ENCODE measurements around the gene NLRC5. TPM values are rescaled to one million over a fixed set of nuclear protein-coding genes. Genes with fewer than 3 reads are reported as not detected.

Gene NLRC5
- total RNA-seq, 6 donors from 2014 or later = 29.2 to 361 (median 52.7) TPM

DNA sequence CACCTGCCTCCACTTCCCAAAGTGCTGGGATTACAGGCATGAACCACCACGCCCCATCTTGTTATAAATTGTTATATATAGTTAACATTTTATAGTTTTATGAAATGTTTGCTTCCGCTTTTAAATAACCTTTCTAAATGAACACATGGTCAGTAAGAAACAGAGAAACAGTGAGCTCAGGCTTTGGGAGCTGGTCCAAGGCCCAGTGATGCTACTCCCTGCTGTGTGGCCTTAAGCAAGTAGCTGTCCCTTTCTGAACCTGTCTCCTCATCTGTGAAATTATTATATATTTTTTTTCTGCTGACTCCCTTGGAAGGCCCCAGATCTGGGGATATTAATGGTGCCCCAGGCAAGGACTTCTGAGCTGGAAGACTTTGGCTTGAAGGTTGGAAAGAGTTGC is 122.1 kb downstream of the NLRC5 start:
- TF ChIP-seq POLR2AphosphoS5 (IDR thresholded peaks at IDR 0.05) (no peak), EP300 (IDR thresholded peaks at IDR 0.05) (no peak), POLR2A (IDR thresholded peaks at IDR 0.05) (no peak)
- TF ChIP-seq, protein P1, sequence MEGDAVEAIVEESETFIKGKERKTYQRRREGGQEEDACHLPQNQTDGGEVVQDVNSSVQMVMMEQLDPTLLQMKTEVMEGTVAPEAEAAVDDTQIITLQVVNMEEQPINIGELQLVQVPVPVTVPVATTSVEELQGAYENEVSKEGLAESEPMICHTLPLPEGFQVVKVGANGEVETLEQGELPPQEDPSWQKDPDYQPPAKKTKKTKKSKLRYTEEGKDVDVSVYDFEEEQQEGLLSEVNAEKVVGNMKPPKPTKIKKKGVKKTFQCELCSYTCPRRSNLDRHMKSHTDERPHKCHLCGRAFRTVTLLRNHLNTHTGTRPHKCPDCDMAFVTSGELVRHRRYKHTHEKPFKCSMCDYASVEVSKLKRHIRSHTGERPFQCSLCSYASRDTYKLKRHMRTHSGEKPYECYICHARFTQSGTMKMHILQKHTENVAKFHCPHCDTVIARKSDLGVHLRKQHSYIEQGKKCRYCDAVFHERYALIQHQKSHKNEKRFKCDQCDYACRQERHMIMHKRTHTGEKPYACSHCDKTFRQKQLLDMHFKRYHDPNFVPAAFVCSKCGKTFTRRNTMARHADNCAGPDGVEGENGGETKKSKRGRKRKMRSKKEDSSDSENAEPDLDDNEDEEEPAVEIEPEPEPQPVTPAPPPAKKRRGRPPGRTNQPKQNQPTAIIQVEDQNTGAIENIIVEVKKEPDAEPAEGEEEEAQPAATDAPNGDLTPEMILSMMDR (IDR thresholded peaks at IDR 0.05) = no peak
- H3K27me3 ChIP-seq = no peaks in the 10 kb centered on the region
- H3K9me3 ChIP-seq = no peaks in the 10 kb centered on the region
- peaks cover 3 to 43% (median 23%) of the 10 kb centered on the region in 4 donors for H3K4me1 ChIP-seq
- H3K27ac ChIP-seq = peak overlapping the region in 1 of 4 donors; percentile 22
- no peak for DNase-seq
- 89 to 100% methylated on average over 2 of the region's 2 CpGs for WGBS, 2 donors
- no peak for ATAC-seq (ENCODE audit: low FRiP score in 2 of 2)
- H3K4me3 ChIP-seq = no peak overlapping the region
- peaks cover 0 to 29% (median 22%) of the 10 kb centered on the region in 4 donors for H3K36me3 ChIP-seq

DNA sequence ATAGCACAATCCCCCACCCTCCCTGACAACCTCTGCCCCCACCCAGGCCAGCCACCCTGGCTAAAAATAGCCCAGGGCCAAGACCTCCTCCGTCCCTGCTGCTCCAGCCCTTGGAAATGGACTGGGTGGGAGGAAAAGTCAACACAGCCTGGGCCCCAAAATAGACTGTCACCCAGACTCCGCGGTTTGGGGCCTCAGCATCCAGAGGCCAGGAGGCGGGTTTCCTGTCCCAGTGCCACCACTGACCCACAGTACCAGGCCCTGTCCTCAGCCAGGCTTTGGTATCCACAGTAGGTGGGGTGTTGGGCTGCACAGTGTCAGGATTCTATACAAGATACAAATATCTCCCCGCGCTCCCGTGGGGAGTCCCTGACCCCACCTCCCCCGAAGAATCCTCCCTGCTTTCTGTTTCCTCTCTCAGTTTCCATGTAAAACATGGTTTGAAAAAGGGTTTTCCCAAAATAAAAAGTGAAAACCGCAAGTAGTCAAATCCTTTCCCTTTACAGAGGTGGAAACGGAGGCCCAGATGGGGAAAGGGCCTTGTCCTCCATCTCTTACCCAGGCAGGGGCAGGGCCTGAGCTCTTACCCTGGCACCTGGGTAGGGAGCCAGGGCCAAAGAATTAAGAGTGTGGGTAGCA is 123.2 kb downstream of the NLRC5 start:
- TF ChIP-seq, protein P1 (IDR thresholded peaks at IDR 0.05) = no peak
- no peak for TF ChIP-seq EP300 (IDR thresholded peaks at IDR 0.05)
- no peak for TF ChIP-seq POLR2AphosphoS5 (IDR thresholded peaks at IDR 0.05)
- no peak for TF ChIP-seq POLR2A (IDR thresholded peaks at IDR 0.05)
- ATAC-seq (ENCODE audit: low FRiP score in 2 of 2) = no peak
- Histone ChIP-seq H3K9me3 (no peaks in the 10 kb centered on the region), H3K27ac (peak overlapping the region; percentile 46 to 66 (median 58)), H3K4me1 (peaks cover 3 to 32% (median 12%) of the 10 kb centered on the region in 4 donors), H3K36me3 (peaks cover 4 to 40% (median 31%) of the 10 kb centered on the region in 4 donors), H3K27me3 (no peaks in the 10 kb centered on the region), H3K4me3 (no peak overlapping the region)
- no peak for DNase-seq
- WGBS, 2 donors = 77 to 91% methylated on average over 6 to 10 of the region's 10 CpGs

DNA sequence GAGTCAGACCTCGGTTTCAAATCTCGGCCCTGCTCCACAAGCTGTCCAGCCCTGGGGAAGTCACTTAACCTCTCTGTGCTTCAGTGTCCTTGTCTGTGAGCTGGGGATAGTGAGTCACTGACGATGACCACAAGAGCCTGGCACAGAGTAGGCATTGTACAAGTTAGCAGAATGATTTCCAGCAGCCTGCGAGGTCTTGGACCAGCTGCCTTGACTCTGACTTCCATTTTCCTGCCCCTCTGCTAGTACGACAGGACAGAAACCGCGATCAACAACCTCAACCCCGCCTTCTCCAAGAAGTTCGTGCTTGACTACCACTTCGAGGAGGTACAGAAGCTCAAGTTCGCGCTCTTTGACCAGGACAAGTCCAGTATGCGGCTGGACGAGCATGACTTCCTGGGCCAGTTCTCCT is 123.7 kb downstream of the NLRC5 start:
- H3K27ac ChIP-seq = peak overlapping the region; percentile 10 to 66 (median 58)
- H3K9me3 ChIP-seq = no peaks in the 10 kb centered on the region
- no peak overlapping the region for H3K4me3 ChIP-seq
- H3K36me3 ChIP-seq = peaks cover 8 to 45% (median 36%) of the 10 kb centered on the region in 4 donors
- H3K4me1 ChIP-seq = peaks cover 3 to 29% (median 12%) of the 10 kb centered on the region in 4 donors
- ATAC-seq (ENCODE audit: low FRiP score in 2 of 2) (no peak), DNase-seq (no peak)
- no peaks in the 10 kb centered on the region for H3K27me3 ChIP-seq
- TF ChIP-seq POLR2AphosphoS5 (IDR thresholded peaks at IDR 0.05) = no peak
- TF ChIP-seq EP300 (IDR thresholded peaks at IDR 0.05) = no peak
- TF ChIP-seq, protein P1 (IDR thresholded peaks at IDR 0.05) = no peak
- no peak for TF ChIP-seq POLR2A (IDR thresholded peaks at IDR 0.05)
- 90% methylated on average over 14 of the region's 14 CpGs for WGBS, 2 donors

DNA sequence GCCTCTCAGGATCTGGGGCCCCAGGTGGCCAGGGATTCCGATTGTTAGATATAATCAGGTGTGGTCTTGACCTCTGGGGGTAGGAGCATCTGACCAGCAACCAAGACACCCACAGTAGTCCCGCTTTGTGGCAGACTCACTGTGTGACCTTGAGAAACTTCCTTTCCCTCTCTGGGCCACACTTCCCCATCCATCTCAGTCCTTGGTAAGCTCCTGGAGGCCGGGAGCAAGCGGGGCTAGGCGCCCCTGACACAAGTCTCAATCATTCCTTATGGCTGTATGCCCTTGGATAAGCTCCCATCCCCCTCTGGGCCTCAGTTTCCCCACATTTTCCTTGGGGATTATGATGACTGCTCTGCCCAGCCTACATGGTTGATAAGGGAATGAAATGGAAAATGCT is 124.3 kb downstream of the NLRC5 start:
- H3K27me3 ChIP-seq = no peaks in the 10 kb centered on the region
- H3K36me3 ChIP-seq = peaks cover 8 to 52% (median 36%) of the 10 kb centered on the region in 4 donors
- DNase-seq (no peak), ATAC-seq (ENCODE audit: low FRiP score in 2 of 2) (no peak)
- H3K4me3 ChIP-seq = no peak overlapping the region
- H3K4me1 ChIP-seq = peaks cover 3 to 29% (median 10%) of the 10 kb centered on the region in 4 donors
- H3K9me3 ChIP-seq = no peaks in the 10 kb centered on the region
- WGBS, 2 donors = 84 to 85% methylated on average over 5 of the region's 5 CpGs
- H3K27ac ChIP-seq = peak overlapping the region in 1 of 4 donors; percentile 63
- TF ChIP-seq EP300 (IDR thresholded peaks at IDR 0.05) = no peak
- no peak for TF ChIP-seq POLR2A (IDR thresholded peaks at IDR 0.05)
- TF ChIP-seq, protein P1 (IDR thresholded peaks at IDR 0.05) = no peak
- TF ChIP-seq POLR2AphosphoS5 (IDR thresholded peaks at IDR 0.05) = no peak

DNA sequence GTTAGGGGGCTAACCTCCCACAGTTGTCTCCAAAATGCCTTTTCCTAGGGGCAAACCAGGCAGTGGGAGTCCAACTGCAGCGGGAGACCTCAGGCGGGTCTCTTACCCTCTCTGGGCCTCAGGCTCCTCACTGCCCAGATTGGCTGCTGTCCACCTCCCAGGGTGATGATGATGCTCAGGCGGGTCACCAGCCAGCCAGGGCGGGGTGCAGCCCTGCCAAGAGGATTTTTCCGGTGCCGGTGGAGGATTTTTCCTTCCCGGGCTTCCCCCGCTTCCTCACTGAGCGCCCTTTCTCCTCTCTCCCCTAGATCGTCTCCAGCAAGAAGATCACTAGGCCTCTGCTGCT is 125.8 kb downstream of the NLRC5 start:
- Histone ChIP-seq H3K4me3 (no peak overlapping the region), H3K9me3 (no peaks in the 10 kb centered on the region), H3K4me1 (peaks cover 3 to 29% (median 8%) of the 10 kb centered on the region in 4 donors), H3K36me3 (peaks cover 8 to 64% (median 46%) of the 10 kb centered on the region in 4 donors), H3K27me3 (no peaks in the 10 kb centered on the region), H3K27ac (peak overlapping the region in 2 of 4 donors; percentile 39 to 66)
- DNase-seq (peak in 1 of 2 donors; percentile 39), ATAC-seq (ENCODE audit: low FRiP score in 2 of 2) (no peak)
- no peak for TF ChIP-seq POLR2A (IDR thresholded peaks at IDR 0.05)
- no peak for TF ChIP-seq EP300 (IDR thresholded peaks at IDR 0.05)
- TF ChIP-seq, protein P1 (IDR thresholded peaks at IDR 0.05) = no peak
- no peak for TF ChIP-seq POLR2AphosphoS5 (IDR thresholded peaks at IDR 0.05)
- WGBS, 2 donors = 67 to 88% methylated on average over 6 to 10 of the region's 10 CpGs
